Measurements from ENCODE around the gene SLC23A1. TPM values are rescaled to one million over a fixed set of nuclear protein-coding genes. Genes with fewer than 3 reads are reported as not detected.
"Not testable (repeated sequence)": the region's sequence is repeated elsewhere in the genome, so short reads cannot be mapped to it uniquely, and the experiment has no call there.

The SLC23A1 gene
- total RNA-seq, 1 donor from 2014 or later = not detected

DNA sequence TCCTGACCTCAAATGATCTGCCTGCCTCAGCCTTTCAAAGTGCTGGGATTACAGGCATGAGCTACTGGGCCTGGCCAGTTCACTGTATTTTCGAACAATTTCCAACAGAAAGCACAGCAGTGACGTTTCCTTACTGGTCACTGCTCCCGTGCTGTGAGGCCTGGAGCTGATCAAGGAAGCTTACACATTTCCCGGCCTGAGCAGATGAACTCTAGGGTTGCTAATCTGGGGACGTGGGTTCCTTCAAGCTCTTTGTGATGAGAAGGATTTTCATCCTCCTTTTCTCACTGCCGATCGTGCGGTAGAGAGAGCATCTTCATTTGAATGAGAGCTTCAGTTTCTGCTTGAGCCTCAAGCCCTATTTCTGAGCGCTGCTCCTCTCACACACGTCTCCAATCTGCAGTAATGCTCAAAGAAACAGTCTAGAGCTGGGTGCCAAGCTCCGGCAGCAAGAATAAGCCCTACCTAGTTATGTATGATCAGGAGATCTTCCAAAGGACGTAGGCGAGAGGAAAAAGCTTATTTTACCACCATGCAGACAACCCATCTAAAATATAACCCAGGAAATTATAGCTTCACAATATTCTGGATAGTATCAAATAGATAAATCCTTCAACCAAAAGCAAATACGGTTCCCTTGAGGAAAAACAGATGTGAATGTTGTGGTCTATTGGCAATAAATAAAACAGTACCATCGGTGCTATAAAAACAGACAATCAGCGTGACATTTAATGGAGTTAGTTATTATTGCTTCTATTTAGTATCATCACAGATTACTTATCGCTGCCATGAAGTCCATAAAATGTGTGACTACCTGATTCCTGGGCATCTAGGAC, 28.1 kb upstream of the SLC23A1 start:
- Histone ChIP-seq H3K36me3 (ENCODE audit: insufficient read depth, low read length) (no peaks in the 10 kb centered on the region), H4K20me1 (ENCODE audit: insufficient read depth, low read length) (no peaks in the 10 kb centered on the region), H3K27me3 (ENCODE audit: insufficient read depth, low read length) (no peaks in the 10 kb centered on the region), H3K4me2 (ENCODE audit: low read length) (no peak overlapping the region), H3K4me1 (ENCODE audit: insufficient read depth, low read length) (peaks cover 14% of the 10 kb centered on the region), H3K79me2 (ENCODE audit: insufficient read depth, low read length) (no peaks in the 10 kb centered on the region), H3K4me3 (ENCODE audit: insufficient read depth, low read depth, low read length) (no peak overlapping the region), H3K9me3 (ENCODE audit: insufficient read depth, low read depth, low read length) (no peaks in the 10 kb centered on the region), H3K9ac (ENCODE audit: low read length) (no peak overlapping the region), H2AFZ (ENCODE audit: low read depth, low read length) (no peak overlapping the region), H3K27ac (ENCODE audit: low read depth, low read length) (no peak overlapping the region)
- H3K27me3 Mint-ChIP-seq (ENCODE audit: low read depth, unreplicated experiment) = no peaks in the 10 kb centered on the region
- DNase-seq (ENCODE audit: low read depth) (no peak), FAIRE-seq (no peak)
- H3K4me3 Mint-ChIP-seq (ENCODE audit: unreplicated experiment) = no peak overlapping the region
- no peaks in the 10 kb centered on the region for H3K9me3 Mint-ChIP-seq (ENCODE audit: unreplicated experiment)
- peaks cover 18% of the 10 kb centered on the region for H3K36me3 Mint-ChIP-seq (ENCODE audit: low read depth, unreplicated experiment)
- no peaks in the 10 kb centered on the region for H3K4me1 Mint-ChIP-seq (ENCODE audit: low read depth, unreplicated experiment)
- no peak overlapping the region for H3K27ac Mint-ChIP-seq (ENCODE audit: unreplicated experiment)
- TF ChIP-seq, protein P1, sequence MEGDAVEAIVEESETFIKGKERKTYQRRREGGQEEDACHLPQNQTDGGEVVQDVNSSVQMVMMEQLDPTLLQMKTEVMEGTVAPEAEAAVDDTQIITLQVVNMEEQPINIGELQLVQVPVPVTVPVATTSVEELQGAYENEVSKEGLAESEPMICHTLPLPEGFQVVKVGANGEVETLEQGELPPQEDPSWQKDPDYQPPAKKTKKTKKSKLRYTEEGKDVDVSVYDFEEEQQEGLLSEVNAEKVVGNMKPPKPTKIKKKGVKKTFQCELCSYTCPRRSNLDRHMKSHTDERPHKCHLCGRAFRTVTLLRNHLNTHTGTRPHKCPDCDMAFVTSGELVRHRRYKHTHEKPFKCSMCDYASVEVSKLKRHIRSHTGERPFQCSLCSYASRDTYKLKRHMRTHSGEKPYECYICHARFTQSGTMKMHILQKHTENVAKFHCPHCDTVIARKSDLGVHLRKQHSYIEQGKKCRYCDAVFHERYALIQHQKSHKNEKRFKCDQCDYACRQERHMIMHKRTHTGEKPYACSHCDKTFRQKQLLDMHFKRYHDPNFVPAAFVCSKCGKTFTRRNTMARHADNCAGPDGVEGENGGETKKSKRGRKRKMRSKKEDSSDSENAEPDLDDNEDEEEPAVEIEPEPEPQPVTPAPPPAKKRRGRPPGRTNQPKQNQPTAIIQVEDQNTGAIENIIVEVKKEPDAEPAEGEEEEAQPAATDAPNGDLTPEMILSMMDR (IDR thresholded peaks at IDR 0.05; ENCODE audit: insufficient read depth, low read depth, low read length) = no peak
- no peak for TF ChIP-seq EZH2 (IDR thresholded peaks at IDR 0.05; ENCODE audit: insufficient read depth, low read length)

DNA sequence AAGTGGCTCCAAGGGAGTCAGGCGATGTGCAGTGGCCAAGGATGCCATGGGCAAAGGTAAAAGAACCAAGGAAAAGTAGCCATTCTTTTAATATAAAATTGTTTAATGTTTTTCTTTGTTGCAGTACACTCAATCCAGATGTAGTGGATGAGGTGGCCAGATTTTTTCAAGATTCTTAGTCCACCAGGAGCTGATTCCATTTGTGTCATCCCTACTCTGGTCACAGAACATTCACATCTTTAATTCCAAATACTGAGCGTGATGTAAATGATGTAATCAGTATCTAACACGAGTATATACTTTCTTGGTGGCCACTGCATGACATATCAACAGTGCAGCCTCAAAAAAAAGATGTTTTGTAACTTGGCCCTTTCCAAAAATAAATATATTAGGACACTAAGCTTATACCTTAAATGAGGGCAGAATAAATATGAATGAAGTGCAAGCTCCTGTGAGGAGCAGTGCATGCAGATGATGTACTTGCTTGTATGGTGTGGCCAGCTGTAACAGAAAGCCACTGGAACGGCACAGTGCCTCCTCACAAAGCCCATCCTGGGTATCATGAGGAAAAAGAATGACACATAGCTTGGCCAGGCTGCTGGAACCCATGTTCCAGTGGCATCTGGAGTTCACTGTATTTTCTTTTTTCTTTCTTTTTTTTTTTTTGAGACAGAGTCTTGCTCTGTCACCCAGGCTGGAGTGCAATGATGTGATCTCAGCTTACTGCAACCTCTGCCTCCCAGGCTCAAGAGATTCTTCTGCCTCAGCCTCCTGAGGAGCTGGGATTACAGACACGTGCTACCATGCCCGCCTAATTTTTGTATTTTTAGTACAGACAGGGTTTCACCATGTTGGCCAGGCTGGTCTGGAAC, 27.3 kb upstream of the SLC23A1 start:
- H3K4me2 ChIP-seq (ENCODE audit: low read length) = no peak overlapping the region
- no peak overlapping the region for H3K9ac ChIP-seq (ENCODE audit: low read length)
- no peaks in the 10 kb centered on the region for H3K36me3 ChIP-seq (ENCODE audit: insufficient read depth, low read length)
- no peaks in the 10 kb centered on the region for H3K9me3 ChIP-seq (ENCODE audit: insufficient read depth, low read depth, low read length)
- H2AFZ ChIP-seq (ENCODE audit: low read depth, low read length) = no peak overlapping the region
- H3K4me1 ChIP-seq (ENCODE audit: insufficient read depth, low read length) = peaks cover 12% of the 10 kb centered on the region
- no peak for TF ChIP-seq EZH2 (IDR thresholded peaks at IDR 0.05; ENCODE audit: insufficient read depth, low read length)
- TF ChIP-seq, protein P1 (IDR thresholded peaks at IDR 0.05; ENCODE audit: insufficient read depth, low read depth, low read length) = no peak
- no peak overlapping the region for H3K27ac Mint-ChIP-seq (ENCODE audit: unreplicated experiment)
- H3K27me3 Mint-ChIP-seq (ENCODE audit: low read depth, unreplicated experiment) = no peaks in the 10 kb centered on the region
- no peak overlapping the region for H3K27ac ChIP-seq (ENCODE audit: low read depth, low read length)
- FAIRE-seq (no peak), DNase-seq (ENCODE audit: low read depth) (no peak)
- H3K79me2 ChIP-seq (ENCODE audit: insufficient read depth, low read length) = no peaks in the 10 kb centered on the region
- no peaks in the 10 kb centered on the region for H4K20me1 ChIP-seq (ENCODE audit: insufficient read depth, low read length)
- H3K4me3 Mint-ChIP-seq (ENCODE audit: unreplicated experiment) = no peak overlapping the region
- no peaks in the 10 kb centered on the region for H3K9me3 Mint-ChIP-seq (ENCODE audit: unreplicated experiment)
- no peak overlapping the region for H3K4me3 ChIP-seq (ENCODE audit: insufficient read depth, low read depth, low read length)
- H3K36me3 Mint-ChIP-seq (ENCODE audit: low read depth, unreplicated experiment) = peaks cover 15% of the 10 kb centered on the region
- no peaks in the 10 kb centered on the region for H3K4me1 Mint-ChIP-seq (ENCODE audit: low read depth, unreplicated experiment)
- no peaks in the 10 kb centered on the region for H3K27me3 ChIP-seq (ENCODE audit: insufficient read depth, low read length)

DNA sequence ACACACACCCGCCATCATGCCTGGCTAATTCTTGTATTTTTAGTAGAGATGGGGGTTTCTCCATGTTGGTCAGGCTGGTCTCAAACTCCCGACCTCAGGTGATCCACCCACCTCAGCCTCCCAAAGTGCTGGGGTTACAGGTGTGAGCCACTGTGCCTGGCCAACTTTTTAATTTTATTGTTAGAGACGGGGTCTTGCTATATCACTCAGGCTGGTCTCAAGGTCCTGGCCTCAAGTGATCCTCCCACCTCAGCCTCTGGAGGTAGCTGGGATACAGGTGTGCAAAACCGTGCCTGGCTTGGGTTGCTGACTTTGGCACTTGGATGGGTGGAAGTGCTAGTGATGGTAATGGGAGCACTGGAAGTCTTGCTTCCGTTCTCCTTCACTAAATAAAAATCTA, 26.0 kb upstream of the SLC23A1 start:
- DNase-seq (ENCODE audit: low read depth); H3K27me3 ChIP-seq (ENCODE audit: insufficient read depth, low read length); H3K9ac ChIP-seq (ENCODE audit: low read length); H2AFZ ChIP-seq (ENCODE audit: low read depth, low read length); H3K9me3 Mint-ChIP-seq (ENCODE audit: unreplicated experiment); H3K4me3 ChIP-seq (ENCODE audit: insufficient read depth, low read depth, low read length); FAIRE-seq; H3K36me3 ChIP-seq (ENCODE audit: insufficient read depth, low read length); H3K9me3 ChIP-seq (ENCODE audit: insufficient read depth, low read depth, low read length); H3K27ac Mint-ChIP-seq (ENCODE audit: unreplicated experiment); H3K27ac ChIP-seq (ENCODE audit: low read depth, low read length); H3K4me1 Mint-ChIP-seq (ENCODE audit: low read depth, unreplicated experiment); H4K20me1 ChIP-seq (ENCODE audit: insufficient read depth, low read length); H3K4me2 ChIP-seq (ENCODE audit: low read length); H3K27me3 Mint-ChIP-seq (ENCODE audit: low read depth, unreplicated experiment); H3K4me1 ChIP-seq (ENCODE audit: insufficient read depth, low read length); H3K4me3 Mint-ChIP-seq (ENCODE audit: unreplicated experiment); H3K79me2 ChIP-seq (ENCODE audit: insufficient read depth, low read length): not testable (repeated sequence)
- peaks cover 13% of the 10 kb centered on the region for H3K36me3 Mint-ChIP-seq (ENCODE audit: low read depth, unreplicated experiment)
